ENCODE data around the gene DPP4. TPM values are rescaled to one million over a fixed set of nuclear protein-coding genes. Genes with fewer than 3 reads are reported as not detected.

The DPP4 gene
- polyA plus RNA-seq, 2 of the 4 experiments (the other 2 are of a cell fraction) = 0.17 to 0.27 TPM

DNA sequence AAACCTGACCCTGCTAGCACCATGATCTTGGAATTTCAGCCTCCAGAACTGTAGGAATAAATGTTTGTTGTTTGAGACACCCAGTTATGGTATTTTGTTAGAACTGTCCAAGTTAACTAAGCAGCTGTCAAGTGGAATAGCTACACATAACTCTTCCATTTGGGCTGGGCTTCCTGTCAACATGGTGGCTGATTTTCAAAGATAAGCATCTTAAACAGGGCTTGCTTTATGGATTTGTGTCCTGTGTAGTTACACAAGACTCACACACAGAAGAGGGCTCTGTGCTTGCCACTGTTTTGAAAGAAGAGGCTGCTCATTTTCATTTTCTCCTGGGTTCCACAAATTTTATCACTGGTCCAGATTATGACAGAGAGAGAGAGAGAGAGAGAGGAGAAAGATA lies 42.3 kb upstream of the DPP4 start:
- no peak for ATAC-seq
- no peak overlapping the region for H3K4me3 ChIP-seq
- no peak for TF ChIP-seq TFCP2L1 (CRISPR knock-in tag; IDR thresholded peaks at IDR 0.05)
- TF ChIP-seq ESRRA (IDR thresholded peaks at IDR 0.05; ENCODE audit: borderline replicate concordance, low read length) = no peak
- no peak for TF ChIP-seq JUNB (IDR thresholded peaks at IDR 0.05)
- TF ChIP-seq KDM5A (IDR thresholded peaks at IDR 0.05) = no peak
- TF ChIP-seq ZSCAN20 (CRISPR knock-in tag; IDR thresholded peaks at IDR 0.05) = no peak
- TF ChIP-seq POLR2AphosphoS2 (conservative IDR thresholded peaks at IDR 0.05; ENCODE audit: low read length) = no peak
- TF ChIP-seq SREBF2 (IDR thresholded peaks at IDR 0.05) = no peak
- no peak for TF ChIP-seq POLR2A (IDR thresholded peaks at IDR 0.05; ENCODE audit: low read length)
- TF ChIP-seq CEBPB (IDR thresholded peaks at IDR 0.05) = no peak
- no peak for TF ChIP-seq RFX5 (IDR thresholded peaks at IDR 0.05)
- no peak for TF ChIP-seq NFE2L2 (conservative IDR thresholded peaks at IDR 0.05; ENCODE audit: low read length)
- TF ChIP-seq, protein P1, sequence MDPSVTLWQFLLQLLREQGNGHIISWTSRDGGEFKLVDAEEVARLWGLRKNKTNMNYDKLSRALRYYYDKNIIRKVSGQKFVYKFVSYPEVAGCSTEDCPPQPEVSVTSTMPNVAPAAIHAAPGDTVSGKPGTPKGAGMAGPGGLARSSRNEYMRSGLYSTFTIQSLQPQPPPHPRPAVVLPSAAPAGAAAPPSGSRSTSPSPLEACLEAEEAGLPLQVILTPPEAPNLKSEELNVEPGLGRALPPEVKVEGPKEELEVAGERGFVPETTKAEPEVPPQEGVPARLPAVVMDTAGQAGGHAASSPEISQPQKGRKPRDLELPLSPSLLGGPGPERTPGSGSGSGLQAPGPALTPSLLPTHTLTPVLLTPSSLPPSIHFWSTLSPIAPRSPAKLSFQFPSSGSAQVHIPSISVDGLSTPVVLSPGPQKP (IDR thresholded peaks at IDR 0.05; ENCODE audit: low read depth, low read length) = no peak
- no peak for TF ChIP-seq ZNF302 (CRISPR knock-in tag; IDR thresholded peaks at IDR 0.05)
- TF ChIP-seq CHD2 (IDR thresholded peaks at IDR 0.05; ENCODE audit: low read length, partially characterized antibody) = no peak
- TF ChIP-seq CHD4 (IDR thresholded peaks at IDR 0.05; ENCODE audit: borderline replicate concordance) = no peak
- CTCF ChIA-PET = interaction anchor here (0.9 kb wide), 1 partner anchor 163 kb away, joined by 3 read pairs; no protein-coding TSS in a partner anchor
- no peak overlapping the region for H3K4me2 ChIP-seq
- no peak for FAIRE-seq
- H3K27ac ChIP-seq = no peak overlapping the region
- POLR2A ChIA-PET = no interaction called here
- H3K4me1 ChIP-seq = no peaks in the 10 kb centered on the region
- no peak for DNase-seq (ENCODE audit: low read depth in 1 of 2, low spot score in 1 of 2)
- H3K9me3 ChIP-seq = no peaks in the 10 kb centered on the region

DNA sequence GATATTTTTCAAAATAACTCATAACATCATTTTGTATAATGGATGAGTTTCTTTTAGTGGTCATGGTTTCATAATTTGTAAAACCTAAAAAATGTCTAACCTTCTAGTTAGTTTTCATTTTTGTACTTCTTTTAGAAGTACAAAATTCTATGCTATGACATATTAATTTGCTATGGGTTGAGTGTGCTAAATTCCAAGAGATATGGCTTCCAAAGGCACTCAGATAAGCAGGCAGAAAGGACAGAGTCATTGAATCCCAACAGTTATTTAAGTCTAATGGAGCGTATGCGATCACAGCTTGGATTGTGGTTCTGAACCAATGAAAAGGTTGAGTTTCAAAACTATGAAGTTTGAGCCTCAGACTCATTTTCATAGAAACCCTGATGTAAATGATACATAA lies 41.1 kb upstream of the DPP4 start:
- Histone ChIP-seq H3K4me3 (no peak overlapping the region), H3K4me1 (no peaks in the 10 kb centered on the region), H3K4me2 (no peak overlapping the region), H3K27ac (no peak overlapping the region), H3K9me3 (no peaks in the 10 kb centered on the region)
- ChIA-PET CTCF (no interaction called here), POLR2A (no interaction called here)
- no peak for ATAC-seq
- no peak for FAIRE-seq
- TF ChIP-seq NPAS2 (CRISPR knock-in tag; IDR thresholded peaks at IDR 0.05; ENCODE audit: borderline replicate concordance) (no peak), NR3C1 (IDR thresholded peaks at IDR 0.05) (no peak), ZC3H11A (IDR thresholded peaks at IDR 0.05) (no peak), KDM1A (IDR thresholded peaks at IDR 0.05; ENCODE audit: low read depth) (no peak), GATA3 (IDR thresholded peaks at IDR 0.05; ENCODE audit: borderline replicate concordance) (no peak), POLR2A (IDR thresholded peaks at IDR 0.05; ENCODE audit: low read length) (no peak), RCOR1 (IDR thresholded peaks at IDR 0.05; ENCODE audit: low read depth, low read length) (no peak), HEYL (CRISPR knock-in tag; IDR thresholded peaks at IDR 0.05) (no peak), E2F6 (IDR thresholded peaks at IDR 0.05; ENCODE audit: borderline replicate concordance, low read depth) (no peak), ZNF302 (CRISPR knock-in tag; IDR thresholded peaks at IDR 0.05) (no peak), ZSCAN20 (CRISPR knock-in tag; IDR thresholded peaks at IDR 0.05) (no peak), CHD2 (IDR thresholded peaks at IDR 0.05; ENCODE audit: low read length, partially characterized antibody) (no peak), ATOH8 (CRISPR knock-in tag; IDR thresholded peaks at IDR 0.05; ENCODE audit: low read depth) (no peak), PHF8 (IDR thresholded peaks at IDR 0.05; ENCODE audit: borderline replicate concordance, low read depth) (no peak), CEBPB (IDR thresholded peaks at IDR 0.05) (no peak), ESRRA (IDR thresholded peaks at IDR 0.05; ENCODE audit: borderline replicate concordance, low read length) (no peak), MAZ (IDR thresholded peaks at IDR 0.05; ENCODE audit: borderline replicate concordance, low read depth, low read length) (no peak)
- TF ChIP-seq, protein P2, sequence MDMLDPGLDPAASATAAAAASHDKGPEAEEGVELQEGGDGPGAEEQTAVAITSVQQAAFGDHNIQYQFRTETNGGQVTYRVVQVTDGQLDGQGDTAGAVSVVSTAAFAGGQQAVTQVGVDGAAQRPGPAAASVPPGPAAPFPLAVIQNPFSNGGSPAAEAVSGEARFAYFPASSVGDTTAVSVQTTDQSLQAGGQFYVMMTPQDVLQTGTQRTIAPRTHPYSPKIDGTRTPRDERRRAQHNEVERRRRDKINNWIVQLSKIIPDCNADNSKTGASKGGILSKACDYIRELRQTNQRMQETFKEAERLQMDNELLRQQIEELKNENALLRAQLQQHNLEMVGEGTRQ (IDR thresholded peaks at IDR 0.05) = no peak
- no peak for DNase-seq (ENCODE audit: low read depth in 1 of 2, low spot score in 1 of 2)
- WGBS (ENCODE audit: missing lambda C conversion rate) = 96% methylated on average over 2 of the region's 2 CpGs
